Ectodermal cell (in vitro differentiated cells): ENCODE results near the gene EDA2R. TPM values are rescaled to one million over a fixed set of nuclear protein-coding genes. Genes with fewer than 3 reads are reported as not detected.

Experiments
- H3K27ac ChIP-seq: 2 replicates; pipeline ENCODE4 v1.7.0; 2013; ENCODE audit warnings: mild to moderate bottlenecking, low read depth, low read length; ENCODE audit not compliant: insufficient read depth, poor library complexity, severe bottlenecking
- H3K27me3 ChIP-seq: 2 replicates; pipeline ENCODE4 v1.7.0; 2013; ENCODE audit warnings: mild to moderate bottlenecking, low read length; ENCODE audit not compliant: insufficient read depth, control insufficient read depth, poor library complexity, severe bottlenecking
- H3K36me3 ChIP-seq: one replicate; pipeline ENCODE4 v1.7.0; 2013; ENCODE audit warnings: low read length; ENCODE audit not compliant: control insufficient read depth, insufficient read depth
- H3K4me1 ChIP-seq: one replicate; pipeline ENCODE4 v1.7.0; 2013; ENCODE audit warnings: low read length; ENCODE audit not compliant: control insufficient read depth, insufficient read depth
- H3K4me3 ChIP-seq: 2 replicates; pipeline ENCODE4 v1.7.0; 2013; ENCODE audit warnings: low read depth, low read length, control low read depth; ENCODE audit not compliant: insufficient read depth
- H3K9me3 ChIP-seq: 2 replicates; pipeline ENCODE4 v1.7.0; 2013; ENCODE audit warnings: mild to moderate bottlenecking, low read length, moderate library complexity; ENCODE audit not compliant: control insufficient read depth
- WGBS, 2 experiments: methylation state at CpG; one replicate each; pipeline ENCODE4 v1.1.7; 2013; ENCODE audit warnings: missing lambda C conversion rate in 2 of 2; 5-methylcytosine and 5-hydroxymethylcytosine counted together
- polyA plus RNA-seq, 4 experiments: library from polyadenylated mRNA; stranded (reverse); fragments of 50-300 nt; gene quantifications; one replicate each; pipeline ENCODE4 v1.2.3, GENCODE V29; 2013

EDA2R gene, protein sequence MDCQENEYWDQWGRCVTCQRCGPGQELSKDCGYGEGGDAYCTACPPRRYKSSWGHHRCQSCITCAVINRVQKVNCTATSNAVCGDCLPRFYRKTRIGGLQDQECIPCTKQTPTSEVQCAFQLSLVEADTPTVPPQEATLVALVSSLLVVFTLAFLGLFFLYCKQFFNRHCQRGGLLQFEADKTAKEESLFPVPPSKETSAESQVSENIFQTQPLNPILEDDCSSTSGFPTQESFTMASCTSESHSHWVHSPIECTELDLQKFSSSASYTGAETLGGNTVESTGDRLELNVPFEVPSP
- polyA plus RNA-seq (2013, experiment 1 of 4) = 6.5 TPM
- 6.0 TPM for polyA plus RNA-seq (2013, experiment 2 of 4)
- polyA plus RNA-seq (2013, experiment 3 of 4) = 4.9 TPM
- 6.2 TPM for polyA plus RNA-seq (2013, experiment 4 of 4)

DNA sequence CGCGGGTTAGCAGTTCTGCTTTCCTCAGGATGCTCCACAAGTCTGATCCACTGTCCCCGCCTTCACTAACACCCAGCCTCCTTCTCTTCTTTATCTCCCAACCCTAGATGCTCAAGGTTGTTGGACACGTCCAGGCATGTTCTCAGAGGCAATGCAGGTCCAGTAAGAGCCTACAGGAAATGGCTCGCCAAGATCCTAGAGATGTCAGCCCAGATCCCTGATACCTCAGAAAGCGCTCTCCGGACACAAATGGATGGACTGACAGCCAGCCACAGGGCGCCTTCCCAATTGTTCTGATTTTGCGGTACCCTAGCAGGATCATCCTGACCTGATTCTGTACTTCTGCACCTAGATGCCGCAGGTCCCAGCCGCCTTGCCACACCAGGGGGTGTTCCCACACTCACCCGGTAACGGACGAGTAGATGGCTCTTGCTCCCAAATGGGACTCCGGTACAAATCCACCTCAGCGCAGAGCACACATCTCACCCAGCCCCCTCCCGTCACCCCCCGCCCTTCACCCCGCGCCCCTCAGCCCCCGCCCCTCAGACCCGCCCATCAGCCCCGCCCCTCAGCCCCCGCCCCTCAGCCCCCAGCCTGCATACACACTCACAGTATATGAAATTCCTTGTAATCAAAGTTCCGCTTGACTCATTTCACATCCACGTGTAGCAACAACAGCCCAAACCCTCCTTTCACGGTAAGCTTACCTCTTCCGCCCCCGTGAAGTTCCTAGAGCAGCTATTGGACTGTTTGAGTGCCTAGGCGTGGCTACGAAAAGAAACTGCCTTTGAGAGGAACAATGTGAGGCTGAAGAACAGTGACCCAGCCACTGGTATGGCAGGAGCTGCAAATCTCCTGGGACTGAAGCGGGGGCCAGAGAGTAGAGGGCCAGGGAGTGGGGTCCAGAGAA lies at the start of gene EDA2R:
Gene EDA2R (minus strand): TSS at position 488 of the 910 bp plus-strand sequence. CDS start 23,058 bp downstream, outside the sequence.
- H3K4me3 ChIP-seq = peak within 1 kb of the TSS; percentile 51
- no peaks in the 10 kb centered on the region for H3K9me3 ChIP-seq
- no peaks in the 10 kb centered on the region for H3K27me3 ChIP-seq
- H3K36me3 ChIP-seq = no peaks in the 10 kb centered on the region
- 1% methylated on average over 22 of the region's 32 CpGs for WGBS, 2 experiments
- no peak within 1 kb of the TSS for H3K27ac ChIP-seq
- no peaks in the 10 kb centered on the region for H3K4me1 ChIP-seq

DNA sequence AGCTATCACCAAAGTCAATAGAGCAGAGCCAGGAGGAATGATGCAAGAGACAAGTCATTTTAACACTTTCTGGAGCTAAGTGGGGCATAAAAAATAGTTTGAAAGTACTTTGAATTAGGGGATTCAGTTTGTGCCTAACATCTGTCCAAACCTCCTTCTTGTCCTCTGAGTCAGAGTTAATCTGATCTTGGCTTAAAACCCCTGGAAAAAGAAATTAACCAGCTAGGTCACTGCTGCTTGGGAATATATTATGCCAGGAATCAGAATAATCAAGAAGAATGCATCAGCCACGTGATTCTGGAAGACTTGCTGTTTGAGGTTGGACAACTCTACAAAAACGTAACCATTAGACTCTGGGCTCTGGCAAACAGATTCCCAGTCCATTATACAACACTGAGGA lies 45.3 kb upstream of the EDA2R start:
- WGBS, 2 experiments = 40 to 80% methylated on average over 1 to 2 of the region's 2 CpGs
- Histone ChIP-seq H3K27me3 (no peaks in the 10 kb centered on the region), H3K4me1 (no peaks in the 10 kb centered on the region), H3K4me3 (no peak overlapping the region), H3K36me3 (no peaks in the 10 kb centered on the region), H3K27ac (no peak overlapping the region), H3K9me3 (no peaks in the 10 kb centered on the region)

DNA sequence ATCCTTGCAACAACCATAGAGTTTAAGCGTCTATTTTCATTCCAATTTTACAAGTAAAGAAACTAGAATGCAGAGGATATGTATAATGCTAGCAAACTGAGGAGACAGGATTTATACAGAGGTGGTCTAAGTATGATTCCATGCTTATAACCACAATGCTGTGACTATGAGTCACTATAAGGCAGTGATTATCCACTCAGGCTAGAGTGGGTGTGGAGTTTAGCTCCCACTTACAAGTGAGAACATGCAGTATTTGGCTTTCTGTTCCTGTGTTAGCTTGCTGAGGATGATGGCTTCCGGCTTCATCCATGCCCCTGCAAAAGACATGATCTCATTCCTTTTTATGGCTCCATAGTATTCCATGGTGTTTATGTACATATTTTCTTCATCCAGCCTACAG lies 41.6 kb upstream of the EDA2R start:
- no peaks in the 10 kb centered on the region for H3K4me1 ChIP-seq
- no peak overlapping the region for H3K4me3 ChIP-seq
- H3K9me3 ChIP-seq = no peaks in the 10 kb centered on the region
- no peaks in the 10 kb centered on the region for H3K36me3 ChIP-seq
- WGBS, 2 experiments = 90 to 100% methylated on average over 1 to 2 of the region's 2 CpGs
- H3K27me3 ChIP-seq = no peaks in the 10 kb centered on the region
- H3K27ac ChIP-seq = no peak overlapping the region

DNA sequence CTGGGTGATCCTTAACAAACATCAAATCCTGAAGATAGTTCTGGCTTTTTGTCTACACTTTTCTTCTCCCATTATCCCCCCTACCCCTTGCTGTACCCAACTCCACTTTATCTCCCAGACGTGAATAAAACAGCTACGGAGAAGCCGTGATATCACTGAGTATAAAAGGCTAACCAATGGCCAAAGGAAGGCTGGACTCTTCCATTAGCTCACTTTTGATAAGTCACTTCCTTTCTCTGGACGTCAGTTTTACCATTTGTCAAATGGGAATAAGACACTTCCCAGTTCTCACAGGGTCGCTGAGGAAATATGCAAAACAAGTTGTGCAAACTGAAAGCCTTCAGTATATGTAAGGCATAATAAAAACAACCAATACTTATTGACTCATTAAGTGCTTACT lies 38.6 kb upstream of the EDA2R start:
- Histone ChIP-seq H3K9me3 (no peaks in the 10 kb centered on the region), H3K4me3 (no peak overlapping the region), H3K27ac (no peak overlapping the region), H3K36me3 (no peaks in the 10 kb centered on the region), H3K4me1 (no peaks in the 10 kb centered on the region), H3K27me3 (no peaks in the 10 kb centered on the region)
- 82 to 89% methylated on average over 5 of the region's 5 CpGs for WGBS, 2 experiments

DNA sequence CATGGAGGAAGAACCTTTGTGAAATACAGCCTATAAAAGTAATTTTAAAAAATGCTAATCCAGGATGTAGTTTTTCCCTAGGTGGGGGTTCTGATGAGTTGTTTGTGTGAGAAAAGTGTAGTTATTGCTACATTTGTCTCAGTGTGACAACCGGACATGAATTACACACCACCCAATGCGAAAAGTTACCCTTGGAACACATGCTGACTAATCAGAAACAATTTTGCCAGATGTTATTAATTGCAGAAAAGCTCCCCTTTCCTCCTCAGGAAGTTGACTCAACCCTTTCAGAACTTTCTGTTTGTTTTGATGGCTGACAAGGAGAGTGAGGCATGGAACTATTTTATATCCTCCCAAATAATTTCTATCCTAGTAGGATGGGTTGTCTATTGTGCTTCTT lies 38.1 kb upstream of the EDA2R start:
- 85 to 100% methylated on average over 2 of the region's 2 CpGs for WGBS, 2 experiments

DNA sequence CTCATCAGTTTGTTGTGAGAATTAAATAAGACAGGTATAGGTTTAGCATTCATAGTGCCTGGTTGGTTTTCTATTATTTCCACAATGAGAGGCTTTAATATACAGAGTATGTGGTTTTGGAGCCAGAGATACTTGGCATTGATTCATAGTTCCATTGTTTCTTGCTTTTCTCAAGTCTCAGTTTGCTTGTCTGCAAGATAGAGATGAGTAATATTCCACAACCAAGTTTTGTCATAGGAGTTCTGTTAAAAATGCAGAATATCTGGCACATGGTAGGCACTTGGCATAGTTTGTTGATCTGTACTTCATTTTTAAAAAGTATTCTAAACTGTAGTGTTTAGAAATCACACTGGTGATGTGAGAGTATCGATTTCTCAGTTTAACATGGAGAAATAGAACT lies 37.5 kb upstream of the EDA2R start:
- 91 to 92% methylated on average over 1 of the region's 1 CpG for WGBS, 2 experiments

More for the DNA sequence above, 38.1 kb upstream of the EDA2R start:
- Histone ChIP-seq H3K36me3 (no peaks in the 10 kb centered on the region), H3K9me3 (no peaks in the 10 kb centered on the region), H3K4me3 (no peak overlapping the region), H3K27ac (no peak overlapping the region), H3K27me3 (no peaks in the 10 kb centered on the region), H3K4me1 (no peaks in the 10 kb centered on the region)

DNA sequence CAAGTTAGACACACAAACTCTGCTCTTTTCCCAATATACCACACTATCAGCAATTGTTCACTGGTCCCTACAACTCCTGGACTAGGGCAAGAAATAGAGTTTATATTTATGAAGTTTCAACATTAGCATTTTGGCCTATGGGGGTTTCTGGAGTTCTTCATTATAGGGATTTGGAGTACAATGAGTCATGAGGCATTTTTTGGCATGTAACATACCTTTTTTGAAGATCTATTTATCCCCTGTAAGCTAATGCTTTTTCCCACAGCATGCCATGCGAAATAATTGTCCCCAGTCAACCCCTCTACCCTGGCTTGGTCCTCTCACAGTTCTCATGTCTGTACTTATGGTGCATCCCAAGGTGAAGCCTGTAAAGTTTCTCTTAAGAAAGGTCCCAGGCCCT lies 36.7 kb upstream of the EDA2R start:
- H3K27me3 ChIP-seq = no peaks in the 10 kb centered on the region
- WGBS, 2 experiments = 69 to 70% methylated on average over 1 of the region's 1 CpG
- H3K9me3 ChIP-seq = no peaks in the 10 kb centered on the region
- no peak overlapping the region for H3K4me3 ChIP-seq
- no peaks in the 10 kb centered on the region for H3K4me1 ChIP-seq
- no peaks in the 10 kb centered on the region for H3K36me3 ChIP-seq
- no peak overlapping the region for H3K27ac ChIP-seq

More for the DNA sequence above, 37.5 kb upstream of the EDA2R start:
- no peaks in the 10 kb centered on the region for H3K4me1 ChIP-seq
- H3K9me3 ChIP-seq = no peaks in the 10 kb centered on the region
- no peak overlapping the region for H3K4me3 ChIP-seq
- H3K36me3 ChIP-seq = no peaks in the 10 kb centered on the region
- H3K27ac ChIP-seq = no peak overlapping the region
- no peaks in the 10 kb centered on the region for H3K27me3 ChIP-seq

DNA sequence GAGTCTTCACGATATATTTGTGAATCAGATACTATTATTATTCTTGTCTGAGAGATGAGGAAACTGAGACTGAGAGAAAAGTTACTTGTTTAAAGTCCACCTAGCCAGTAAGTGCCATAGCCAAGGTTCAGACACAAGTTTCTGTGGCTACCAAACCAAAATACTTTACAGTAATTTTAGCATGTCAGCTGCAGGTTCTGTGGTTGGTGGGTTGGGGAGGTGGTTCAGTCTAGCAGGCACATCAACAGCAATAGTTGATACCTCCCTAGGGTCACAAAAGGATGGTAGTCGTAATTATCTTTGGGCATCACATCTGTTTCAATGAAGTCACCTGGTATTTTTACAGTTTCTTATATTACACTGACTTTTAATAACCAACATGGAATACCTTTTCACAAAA lies 35.6 kb upstream of the EDA2R start:
- H3K27me3 ChIP-seq = no peaks in the 10 kb centered on the region
- WGBS, 2 experiments = 100% methylated on average over 1 of the region's 2 CpGs; no CpG with 5 or more reads in 1 of the 2 experiments
- H3K9me3 ChIP-seq = no peaks in the 10 kb centered on the region
- H3K4me1 ChIP-seq = no peaks in the 10 kb centered on the region
- no peak overlapping the region for H3K4me3 ChIP-seq
- H3K36me3 ChIP-seq = no peaks in the 10 kb centered on the region
- no peak overlapping the region for H3K27ac ChIP-seq

DNA sequence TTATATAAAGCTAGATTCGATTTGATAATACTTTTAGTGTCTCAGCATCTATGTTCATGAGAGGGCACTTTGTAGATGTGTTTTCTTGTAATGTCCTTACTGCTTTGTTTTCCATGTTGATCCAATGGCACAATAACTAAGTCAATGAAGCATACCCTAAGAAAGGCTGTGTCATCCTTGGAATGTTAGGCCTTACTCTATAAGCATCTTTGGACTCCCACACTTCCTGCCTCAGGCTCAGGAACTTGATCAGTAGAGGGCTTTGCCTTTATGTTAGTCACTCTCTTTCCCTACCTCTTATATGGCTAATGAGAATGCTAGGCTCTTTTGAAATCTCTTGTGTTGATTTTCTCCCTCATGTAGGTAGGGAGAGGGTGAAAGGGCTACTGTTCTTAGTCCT lies 33.2 kb upstream of the EDA2R start:
- Histone ChIP-seq H3K4me3 (no peak overlapping the region), H3K4me1 (no peaks in the 10 kb centered on the region), H3K36me3 (no peaks in the 10 kb centered on the region), H3K27me3 (no peaks in the 10 kb centered on the region), H3K9me3 (no peaks in the 10 kb centered on the region), H3K27ac (no peak overlapping the region)
- WGBS, 2 experiments = 88% methylated on average over 1 of the region's 1 CpG; no CpG with 5 or more reads in 1 of the 2 experiments

DNA sequence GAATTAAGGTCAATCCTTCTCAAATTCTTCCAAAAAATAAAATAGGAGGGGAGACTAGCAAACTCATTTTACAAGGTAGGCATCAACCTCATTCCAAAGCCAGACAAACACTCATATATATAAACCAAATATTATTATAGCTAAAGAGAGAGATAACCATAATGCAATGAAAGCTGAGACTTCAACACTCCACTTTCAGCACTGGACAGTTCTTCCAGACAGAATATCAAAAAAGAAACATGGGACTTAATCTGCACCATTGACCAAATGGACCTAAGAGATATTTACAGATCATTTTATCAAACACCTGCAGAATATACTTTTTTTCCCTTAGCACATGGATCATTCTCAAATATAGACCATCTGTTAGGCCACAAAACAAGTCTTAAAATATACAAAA lies 15.5 kb upstream of the EDA2R start:
- no peak overlapping the region for H3K4me3 ChIP-seq
- H3K36me3 ChIP-seq = no peaks in the 10 kb centered on the region

More for the DNA sequence above, 15.5 kb upstream of the EDA2R start:
- H3K27me3 ChIP-seq = no peaks in the 10 kb centered on the region
- H3K27ac ChIP-seq = no peak overlapping the region
- H3K4me1 ChIP-seq = no peaks in the 10 kb centered on the region
- H3K9me3 ChIP-seq = no peaks in the 10 kb centered on the region
